Femur (tissue), 1 donor: Measurements from ENCODE around the gene CEBPB.
"Not testable (repeated sequence)": the region's sequence is repeated elsewhere in the genome, so short reads cannot be mapped to it uniquely, and the experiment has no call there.

Experiments used
- DNase-seq: peaks from one replicate; pipeline ENCODE4 v3.0.0-alpha.2; 2017

The CEBPB gene

DNA sequence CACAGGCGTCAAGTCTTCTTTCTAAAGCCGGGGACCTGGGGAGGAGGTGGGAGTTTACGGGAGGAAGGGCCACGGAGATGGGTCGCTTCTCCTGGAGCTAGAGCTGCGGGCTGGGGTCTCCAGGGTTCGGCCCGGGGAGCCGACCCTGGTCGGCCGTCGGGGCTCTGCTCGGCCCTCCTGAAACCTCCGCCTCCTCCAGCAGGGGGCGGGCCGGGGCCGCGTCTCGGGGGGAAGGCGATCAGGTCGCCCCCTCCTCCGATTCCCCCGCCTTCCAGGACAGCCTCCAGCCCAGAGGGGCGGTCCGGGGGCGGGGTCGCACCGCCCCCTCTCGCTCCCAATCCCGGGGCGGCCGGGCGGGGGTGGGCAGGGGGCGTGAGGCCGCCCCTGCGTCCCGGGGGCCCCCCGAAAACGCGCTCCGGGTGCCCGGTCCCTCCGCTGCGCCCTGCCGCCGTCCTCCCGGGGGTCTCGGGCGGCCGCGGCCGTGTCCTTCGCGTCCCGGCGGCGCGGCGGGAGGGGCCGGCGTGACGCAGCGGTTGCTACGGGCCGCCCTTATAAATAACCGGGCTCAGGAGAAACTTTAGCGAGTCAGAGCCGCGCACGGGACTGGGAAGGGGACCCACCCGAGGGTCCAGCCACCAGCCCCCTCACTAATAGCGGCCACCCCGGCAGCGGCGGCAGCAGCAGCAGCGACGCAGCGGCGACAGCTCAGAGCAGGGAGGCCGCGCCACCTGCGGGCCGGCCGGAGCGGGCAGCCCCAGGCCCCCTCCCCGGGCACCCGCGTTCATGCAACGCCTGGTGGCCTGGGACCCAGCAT lies at the start of gene CEBPB:
TSS of gene CEBPB (plus strand) at position 580 of the 814 bp plus-strand sequence. CDS start at position 784, 204 bp downstream.
- peak; percentile 95 for DNase-seq

DNA sequence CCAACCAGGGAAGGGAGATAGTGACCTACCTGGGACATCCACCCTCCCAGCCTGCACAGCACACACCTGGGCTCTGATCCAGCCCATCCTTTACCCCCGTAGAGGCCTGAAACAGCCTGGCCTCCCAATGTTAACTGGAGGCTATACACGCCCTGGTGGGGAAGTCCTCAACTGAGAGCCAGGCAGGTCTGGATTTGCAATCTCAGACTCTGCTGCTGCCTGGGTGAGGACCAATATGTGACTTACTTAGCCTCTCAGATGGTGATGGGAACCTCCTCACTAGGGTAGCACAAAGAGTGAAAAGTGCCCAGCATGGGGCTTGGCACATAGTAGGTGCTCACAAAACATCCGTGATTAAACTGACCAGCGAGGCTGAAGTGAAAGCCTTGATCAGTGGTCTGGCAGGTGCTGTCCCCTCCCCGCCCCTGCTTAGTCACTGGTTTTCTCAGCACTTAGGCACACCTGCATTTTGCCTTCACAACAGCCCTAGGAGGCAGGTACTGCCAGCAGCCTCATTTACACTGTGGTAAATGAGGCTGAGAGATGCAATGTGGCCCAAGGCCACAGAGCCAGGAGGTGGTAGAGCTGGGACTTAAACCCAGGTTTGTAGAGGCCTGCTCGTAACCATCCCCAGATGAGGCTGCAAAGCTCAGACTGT lies 49.5 kb upstream of the CEBPB start:
- DNase-seq, result no peak

DNA sequence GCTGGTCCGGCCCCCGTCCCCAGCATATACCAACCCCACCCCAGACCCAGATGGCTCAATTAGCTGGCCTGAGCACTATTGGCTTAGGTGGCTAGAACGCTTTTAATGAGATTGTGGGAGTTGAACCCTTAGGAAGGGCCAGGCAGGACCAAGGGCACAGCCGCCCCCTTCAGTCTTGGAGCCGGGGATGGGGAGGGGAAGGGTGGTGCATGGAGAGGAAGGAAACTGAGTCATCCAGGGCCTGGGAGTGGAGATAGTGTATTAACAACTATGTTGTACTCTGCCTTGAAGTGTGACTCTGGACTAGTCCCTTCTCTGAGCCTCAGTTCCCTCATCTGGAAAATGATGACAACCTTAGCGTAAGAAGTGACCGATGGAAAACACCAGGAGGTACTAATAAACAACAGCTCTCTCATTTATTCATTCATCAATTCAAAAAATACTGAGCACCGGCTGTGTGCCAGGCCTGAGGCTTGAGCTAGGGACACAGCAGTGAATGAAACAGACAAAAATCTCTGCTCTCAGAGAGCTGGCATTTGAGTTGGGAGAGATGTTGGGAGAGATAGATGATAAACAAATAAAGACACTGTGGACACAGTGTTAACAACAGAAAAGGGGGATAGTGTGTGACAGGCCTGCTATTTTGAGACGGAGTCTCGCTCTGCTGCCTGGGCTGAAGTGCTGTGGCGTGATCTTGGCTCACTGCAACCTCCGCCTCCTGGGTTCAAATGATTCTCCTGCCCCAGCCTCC lies 48.6 kb upstream of the CEBPB start:
- no peak for DNase-seq

DNA sequence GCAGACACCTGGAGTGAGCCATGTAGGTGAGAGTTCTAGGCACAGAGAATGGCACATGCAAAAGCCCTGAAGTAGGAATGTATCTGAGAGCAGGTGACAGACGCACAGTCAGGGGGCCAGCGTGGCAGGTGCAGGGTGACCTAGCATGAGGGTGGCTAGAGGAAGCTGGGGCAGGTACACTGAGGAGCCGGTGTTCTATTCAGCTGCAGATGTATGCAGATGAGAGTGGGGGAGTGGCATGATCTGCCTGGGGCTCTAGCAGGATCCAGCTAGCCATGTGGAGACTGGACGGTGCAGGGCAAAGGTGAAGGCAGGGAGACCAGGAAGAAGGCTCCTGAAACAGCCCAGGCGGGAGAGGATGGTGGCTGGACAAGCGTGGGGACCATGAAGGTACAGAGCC lies 47.8 kb upstream of the CEBPB start:
- DNase-seq, result no peak

DNA sequence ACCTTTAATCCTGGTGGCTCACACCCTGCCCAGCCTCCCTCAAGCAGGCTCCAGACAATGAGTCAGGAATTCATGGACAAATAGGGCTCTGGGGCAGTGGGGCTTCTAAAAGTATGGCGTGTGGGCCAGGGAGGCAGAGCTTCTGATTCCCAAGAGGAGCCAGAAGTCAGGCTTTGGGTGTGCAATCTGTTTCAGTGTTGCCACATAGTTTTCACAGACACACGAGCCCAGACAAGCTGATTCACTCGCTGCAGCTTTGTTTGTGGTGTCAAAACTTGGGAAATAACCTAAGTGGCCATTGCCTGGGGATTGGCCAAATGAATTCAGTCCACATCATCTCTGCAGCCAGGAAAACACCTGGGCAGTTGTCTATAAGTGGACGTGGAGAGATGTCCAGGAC lies 46.3 kb upstream of the CEBPB start:
- DNase-seq, result no peak

DNA sequence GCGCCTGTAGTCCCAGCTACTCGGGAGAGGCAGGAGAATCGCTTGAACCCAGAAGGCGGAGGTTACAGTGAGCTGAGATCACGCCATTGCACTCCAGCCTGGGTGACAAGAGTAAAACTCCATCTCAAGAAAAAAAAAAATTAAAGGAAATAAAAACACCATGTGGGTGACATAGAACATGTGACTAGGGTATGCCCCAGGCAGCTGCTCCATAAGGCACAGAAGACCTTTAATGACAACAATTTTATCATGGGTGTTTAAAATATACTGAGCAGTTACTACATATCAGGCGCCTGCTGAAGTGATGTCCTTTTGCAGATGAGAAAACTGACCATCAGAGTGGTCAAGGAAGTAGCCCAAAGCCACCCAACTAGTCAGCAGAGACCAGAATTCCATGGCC lies 45.1 kb upstream of the CEBPB start:
- DNase-seq, result no peak

DNA sequence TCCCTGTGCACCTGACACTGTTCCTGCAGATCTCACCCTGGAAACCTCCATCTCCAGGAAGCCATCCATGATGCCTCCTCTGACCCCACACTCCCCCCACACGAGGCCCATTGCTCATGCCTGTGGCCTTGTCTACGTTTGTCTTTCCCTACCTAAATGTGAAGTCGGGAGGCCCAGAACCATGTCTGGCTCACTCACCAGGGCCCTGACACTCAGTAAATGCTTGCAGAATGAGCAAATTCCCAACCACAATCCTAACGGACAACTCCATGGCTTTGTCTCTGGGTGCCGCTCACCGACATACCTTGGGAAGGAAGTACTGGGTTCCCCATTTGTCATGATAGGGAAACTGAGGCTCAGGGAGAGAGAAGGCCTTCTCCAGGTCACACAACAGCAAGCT lies 44.4 kb upstream of the CEBPB start:
- no peak for DNase-seq

DNA sequence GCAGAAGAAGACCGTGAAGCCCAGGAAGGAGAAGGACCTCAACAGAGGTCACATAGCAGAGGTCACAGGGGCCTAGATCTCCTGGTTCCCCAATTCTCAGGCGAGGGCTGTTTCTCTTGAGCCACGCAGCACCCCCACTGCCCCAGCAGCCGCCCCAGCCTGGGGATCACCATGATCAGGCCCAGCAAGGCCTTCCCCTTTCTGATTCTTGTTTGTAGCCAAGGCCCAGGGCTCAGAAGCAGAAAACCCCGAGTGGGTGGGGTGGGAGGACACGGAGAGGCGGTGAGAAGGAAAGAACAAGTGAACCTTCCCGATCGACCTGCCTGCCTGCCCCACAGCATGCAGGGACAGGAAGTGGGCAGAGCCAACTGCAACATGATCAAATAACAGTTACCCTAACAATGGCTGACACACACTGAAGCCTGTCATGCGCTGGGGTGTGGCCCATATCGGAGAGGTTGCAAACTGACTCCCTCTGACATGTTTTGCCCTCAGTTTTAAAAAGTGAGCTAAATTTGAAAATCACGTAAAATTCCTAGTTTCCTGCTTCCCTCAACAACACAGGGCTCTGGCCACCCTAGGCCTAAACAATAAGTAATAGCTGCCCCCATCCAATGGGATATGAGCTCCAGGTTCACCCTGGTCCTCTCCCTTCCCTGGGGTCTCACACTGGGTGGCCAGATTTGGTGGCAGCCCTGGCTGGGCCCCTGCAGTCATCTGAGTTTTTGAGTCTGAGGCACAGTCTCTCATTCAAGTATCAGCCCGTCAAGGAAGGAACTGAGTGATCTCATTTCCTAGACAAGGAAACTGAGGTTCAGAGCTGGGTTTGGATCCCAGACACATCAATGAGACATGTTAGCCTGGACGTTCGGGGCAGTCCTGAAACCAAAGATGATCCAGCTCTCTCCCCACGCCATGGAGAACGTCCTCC lies 43.6 kb upstream of the CEBPB start:
- no peak for DNase-seq

DNA sequence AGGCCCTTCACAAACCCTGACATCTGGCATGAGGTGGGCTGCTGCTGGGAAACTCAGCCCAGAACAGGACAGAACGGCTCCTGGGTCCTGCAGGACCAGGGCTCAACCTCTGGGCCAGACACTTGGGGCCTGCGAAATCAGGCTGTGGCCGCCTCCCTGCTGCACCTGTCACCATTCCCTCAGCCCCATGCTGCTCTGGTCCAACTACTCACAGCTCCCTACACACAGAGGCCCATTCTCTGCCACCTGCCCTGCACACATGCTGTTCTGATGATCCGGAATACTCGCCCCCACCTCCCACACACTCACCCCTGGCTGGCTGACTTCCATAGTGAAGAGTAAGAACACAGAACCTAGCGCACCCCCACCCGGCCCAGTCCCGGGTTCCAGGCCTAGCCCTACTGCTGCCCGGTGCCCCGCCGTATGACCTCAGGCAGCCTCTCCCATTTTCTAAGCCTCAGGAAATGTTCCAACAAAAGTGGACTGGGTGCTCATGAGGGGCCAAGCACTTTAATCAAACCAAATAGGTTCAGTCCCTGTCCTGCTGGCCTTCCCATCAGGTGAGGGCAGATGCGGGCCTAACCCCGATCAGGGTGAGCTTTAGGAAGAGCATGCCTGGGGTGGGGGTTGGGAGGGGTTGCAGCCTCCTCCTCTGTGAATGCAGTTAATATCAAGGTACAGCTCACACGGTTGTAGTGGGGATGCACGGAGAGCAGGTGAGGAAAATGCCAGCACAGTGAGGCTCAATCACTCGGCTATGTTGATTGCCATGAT lies 41.0 kb upstream of the CEBPB start:
- DNase-seq, result peak; percentile 42

DNA sequence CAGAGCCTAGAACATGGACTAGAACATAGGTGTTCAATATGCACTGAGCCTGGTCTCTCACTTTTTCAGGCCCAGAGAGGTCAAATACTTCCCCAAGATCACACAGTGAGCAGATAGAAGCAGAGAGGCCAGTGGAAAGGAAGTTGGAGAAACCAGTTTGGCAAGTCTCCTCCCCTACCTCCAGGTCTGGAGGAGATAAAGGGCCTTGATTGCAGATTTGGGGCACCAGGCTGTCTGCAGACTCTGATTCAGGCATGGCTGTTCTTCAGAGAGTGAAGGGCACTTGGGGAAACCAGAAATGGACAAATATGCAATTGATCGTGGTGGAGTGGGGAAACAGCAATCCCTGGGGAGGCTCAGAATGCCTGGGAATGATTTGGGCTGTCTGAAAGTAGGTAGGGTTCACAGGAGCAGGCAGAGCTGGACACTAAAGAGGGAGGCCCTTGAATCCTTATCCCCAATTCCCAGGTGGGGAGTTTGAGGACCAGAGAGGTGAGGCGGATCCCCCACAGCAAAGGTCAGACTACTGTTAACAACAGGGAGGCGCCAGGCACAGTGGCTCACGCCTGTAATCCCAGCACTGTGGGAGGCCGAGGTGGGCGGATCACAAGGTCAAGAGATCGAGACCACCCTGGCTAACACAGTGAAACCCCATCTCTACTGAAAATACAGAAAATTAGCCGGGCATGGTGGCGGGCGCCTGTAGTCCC lies 39.4 kb upstream of the CEBPB start:
- DNase-seq, result no peak

DNA sequence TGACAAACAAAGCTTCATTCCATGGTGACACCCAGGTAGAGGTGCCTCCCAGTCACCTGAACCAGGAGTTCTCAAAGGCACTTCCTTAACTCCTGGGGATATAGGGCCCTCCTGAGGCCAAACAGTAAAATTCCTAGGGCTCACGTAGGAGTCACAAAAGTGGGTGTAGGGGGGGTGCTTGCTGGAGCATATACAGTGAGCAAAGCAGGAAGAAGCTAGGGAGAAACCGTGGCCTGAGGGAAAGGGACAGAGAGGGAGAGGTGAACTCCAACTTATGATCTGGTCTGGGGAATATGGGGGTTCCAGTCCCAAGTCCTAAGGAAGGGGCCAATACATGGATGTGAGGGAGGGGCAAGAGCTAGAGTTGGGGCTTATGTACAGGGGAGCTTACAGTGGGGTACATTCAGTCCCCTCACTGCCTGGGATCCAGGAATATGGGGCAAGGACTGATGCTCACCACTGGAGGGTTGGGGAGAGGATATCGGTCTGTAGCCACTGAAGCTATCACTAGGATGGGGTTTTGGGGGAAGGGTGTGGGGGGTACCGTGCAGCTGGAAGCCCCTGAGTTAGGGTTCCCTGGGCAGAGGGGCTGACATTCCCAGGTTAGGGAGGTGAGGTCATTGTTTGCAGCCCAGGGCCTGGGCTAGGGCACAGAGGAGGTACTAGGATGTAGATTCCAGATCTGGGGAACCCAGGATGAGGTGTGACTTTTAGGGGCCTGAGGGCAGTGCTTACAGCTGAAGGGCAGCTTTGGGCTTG lies 38.1 kb upstream of the CEBPB start:
- no peak for DNase-seq

DNA sequence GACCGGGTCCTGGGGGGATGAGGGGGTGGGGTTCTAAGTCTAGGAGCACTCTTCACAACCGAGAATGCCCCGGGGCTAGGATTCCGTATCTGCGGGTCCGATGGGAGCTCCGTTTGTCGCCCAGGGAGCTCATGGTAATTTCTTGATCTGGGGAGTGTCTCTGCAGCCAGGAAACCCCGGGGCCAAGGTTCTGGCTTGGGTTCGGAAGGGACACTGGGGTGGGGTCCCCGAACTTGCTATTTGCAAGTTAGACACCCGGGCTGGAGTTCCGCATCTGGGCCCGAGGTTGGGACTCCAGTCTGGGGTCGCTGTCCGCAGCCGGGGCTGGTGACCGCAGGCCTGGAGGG lies 37.5 kb upstream of the CEBPB start:
- no peak for DNase-seq

DNA sequence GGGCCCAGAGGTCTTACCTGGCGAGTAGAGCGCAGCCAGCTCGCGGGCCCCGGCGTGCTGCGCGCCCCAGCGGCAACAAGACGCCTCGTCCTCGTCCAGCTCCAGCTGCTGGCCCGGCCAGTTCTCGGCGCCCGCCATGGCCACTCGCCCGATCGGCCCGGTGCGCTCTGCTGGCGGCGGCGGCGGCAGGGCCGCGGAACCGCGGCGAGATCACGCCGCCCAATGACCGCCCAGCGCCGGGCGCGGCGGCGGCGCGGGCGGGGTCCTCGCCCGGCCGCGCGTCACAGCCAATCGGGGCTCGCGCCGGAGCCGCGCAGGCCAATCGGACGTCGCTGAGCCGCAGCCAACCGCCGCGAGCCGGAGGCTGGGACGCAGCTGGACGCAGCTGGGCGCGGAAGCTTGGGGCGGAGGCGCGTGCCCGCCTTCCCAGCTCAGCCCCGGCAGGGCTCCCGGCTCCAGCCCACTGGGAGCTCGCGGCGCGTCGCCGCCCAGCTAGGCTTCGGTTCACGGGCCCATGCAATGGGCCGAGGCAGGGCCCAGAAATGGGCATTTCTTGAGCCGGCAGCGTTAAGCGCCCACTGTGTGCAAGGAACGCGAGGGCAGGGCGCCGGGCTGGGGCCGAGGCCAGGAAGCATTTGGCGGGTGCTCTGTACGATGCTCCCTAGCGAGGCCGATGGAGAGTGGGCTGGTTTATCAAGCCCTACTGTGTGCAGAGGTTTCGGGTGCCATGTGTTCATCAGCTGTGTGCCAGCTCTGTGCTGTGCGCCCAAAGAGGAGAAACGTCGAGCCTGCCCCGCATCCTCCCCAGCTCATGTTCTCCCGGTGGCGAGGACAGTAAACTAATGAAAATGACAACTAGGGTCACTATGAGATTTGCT lies 36.9 kb upstream of the CEBPB start, which contains the start of gene PEDS1:
TSS of gene PEDS1 (minus strand) at position 224 of the 878 bp plus-strand sequence. CDS start at position 138, 86 bp downstream.
- peak; percentile 94 for DNase-seq

DNA sequence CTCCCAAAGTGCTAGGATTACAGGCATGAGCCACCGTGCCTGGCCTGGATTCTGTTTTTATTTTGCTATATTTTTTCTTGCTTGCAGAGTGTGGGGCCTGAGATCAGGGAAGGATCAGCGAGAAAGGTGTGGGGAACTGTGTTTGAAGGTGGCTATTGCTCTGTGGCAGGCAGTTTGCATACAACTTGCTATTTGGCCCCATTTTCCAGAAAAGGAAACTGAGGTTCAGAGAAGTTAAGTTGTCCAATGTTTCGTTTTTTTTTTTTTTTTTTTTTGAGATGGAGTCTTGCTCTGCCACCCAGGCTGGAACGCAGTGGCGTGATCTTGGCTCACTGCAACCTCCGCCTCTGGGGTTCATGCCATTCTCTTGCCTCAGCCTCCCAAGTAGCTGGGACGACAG lies 29.1 kb upstream of the CEBPB start:
- not testable (repeated sequence) for DNase-seq

DNA sequence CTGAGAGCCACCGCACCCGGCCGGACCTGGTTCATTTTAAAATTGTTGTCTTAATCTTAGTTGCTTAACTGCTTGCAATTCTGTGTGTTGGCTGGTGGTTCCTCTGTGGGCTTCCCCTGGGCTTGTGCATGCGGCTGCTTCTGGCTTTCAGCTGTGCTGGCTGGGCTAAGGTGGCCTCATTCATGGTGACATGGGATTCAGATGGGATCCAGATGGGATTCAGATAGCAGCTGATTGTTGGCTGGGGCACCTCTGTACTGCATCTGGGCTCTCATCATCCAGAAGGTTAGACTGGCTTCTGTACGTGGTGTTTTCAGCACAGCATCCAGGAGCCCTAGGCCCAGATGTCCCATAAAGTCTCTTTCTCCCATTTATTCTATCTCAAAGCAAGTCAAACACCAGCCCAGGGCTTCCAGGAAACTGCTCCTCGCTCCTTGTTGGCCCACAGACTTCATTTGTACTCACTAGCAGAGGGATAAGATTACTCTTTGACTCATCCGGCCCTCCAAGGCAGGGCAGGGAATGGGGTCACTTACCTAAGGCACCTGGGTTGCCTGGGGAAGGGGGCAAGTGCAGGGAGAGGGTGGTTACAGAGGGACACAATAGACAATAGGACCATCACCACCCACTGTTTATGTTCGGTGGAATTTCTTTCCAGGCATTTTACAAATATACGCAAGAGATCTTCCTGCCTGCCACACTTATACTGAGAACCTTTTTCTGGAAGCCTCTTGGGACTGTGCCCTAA lies 26.9 kb upstream of the CEBPB start:
- DNase-seq, result peak; percentile 40

DNA sequence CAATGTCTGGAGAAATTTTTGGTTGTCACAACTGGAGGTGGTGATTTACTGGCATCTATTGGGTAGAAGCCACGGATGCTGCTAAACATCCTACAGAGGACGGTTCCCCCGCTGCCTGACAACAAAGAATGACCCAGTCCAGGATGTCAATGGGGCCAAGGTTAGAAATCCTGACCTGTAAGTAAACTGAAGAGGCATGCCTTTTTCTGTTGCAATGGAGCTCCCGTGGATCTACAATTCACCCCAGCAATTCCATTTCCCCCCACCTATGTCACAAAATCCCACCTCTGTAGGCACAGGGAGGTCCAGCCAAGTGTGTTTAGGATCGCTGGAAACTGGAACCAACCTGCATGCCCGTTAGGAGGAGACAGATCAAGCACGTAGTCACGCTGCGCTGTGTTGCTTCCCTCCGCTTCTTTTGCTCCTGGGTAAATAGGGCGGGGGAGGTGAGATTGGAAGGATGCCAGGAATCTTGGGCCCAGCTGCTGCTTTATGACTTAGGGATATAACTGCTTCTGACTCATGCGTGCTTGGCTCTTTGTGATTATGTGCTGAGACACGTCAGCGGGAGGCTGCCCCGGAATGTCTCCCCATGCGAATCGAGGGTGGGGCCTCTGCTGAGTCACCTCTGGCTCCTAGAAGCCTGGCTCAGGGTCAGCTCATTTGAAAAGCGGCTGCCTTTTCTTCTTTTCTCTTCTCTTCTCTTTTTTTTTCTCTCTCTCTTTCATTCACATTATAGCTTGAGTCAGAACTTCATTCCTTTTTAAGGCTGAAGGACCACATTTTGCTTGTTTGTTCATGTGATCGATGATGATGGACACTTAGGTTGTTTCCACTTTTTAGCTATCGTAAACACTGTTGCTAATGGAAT lies 24.7 kb upstream of the CEBPB start:
- DNase-seq, result peak; percentile 98

DNA sequence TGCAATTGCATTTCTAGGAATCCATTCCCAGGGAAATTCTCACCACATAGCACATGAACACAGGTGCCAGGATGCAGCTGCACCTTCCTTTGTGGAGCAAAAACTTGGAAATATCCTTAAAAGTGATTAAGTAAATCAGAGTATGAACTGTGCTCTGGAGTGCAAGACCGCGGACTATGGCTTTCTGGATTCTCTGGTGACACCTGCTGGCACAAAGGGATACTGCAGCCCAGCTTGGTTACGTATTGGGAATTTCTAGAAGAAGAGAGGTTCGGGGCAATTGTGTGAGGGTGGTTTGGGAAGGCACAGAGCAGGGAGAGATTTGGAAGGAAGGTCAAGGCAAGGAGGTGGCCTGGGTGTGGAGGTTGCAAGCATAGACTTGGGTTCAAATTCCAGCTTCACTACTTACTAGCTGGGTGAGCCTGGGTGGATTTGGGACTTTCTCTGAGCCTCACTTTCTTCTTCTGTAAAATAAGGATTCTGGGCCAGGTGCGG lies 21.3 kb upstream of the CEBPB start:
- peak; percentile 82 for DNase-seq
